ENCODE results near the gene TRPM2.

Gene TRPM2

GRCh38 chr21:44436111-44436611, 82.7 kb downstream of the TRPM2 start:
- no peaks in the 10 kb centered on the region for H3K27me3 ChIP-seq (ENCODE audit: control insufficient read depth, insufficient read depth, low read length)
- no peak overlapping the region for H2AFZ ChIP-seq

GRCh38 chr21:44436958-44437357, 83.5 kb downstream of the TRPM2 start:
- H3K27me3 ChIP-seq (ENCODE audit: control insufficient read depth, insufficient read depth, low read length), result no peaks in the 10 kb centered on the region
- no peak for TF ChIP-seq CTCF (IDR thresholded peaks at IDR 0.05)
- H3K4me1 ChIP-seq, result no peaks in the 10 kb centered on the region
- H3K79me2 ChIP-seq, result no peaks in the 10 kb centered on the region
- H3K9me3 ChIP-seq (ENCODE audit: control insufficient read depth, low read length), result no peaks in the 10 kb centered on the region
- H3K9ac ChIP-seq, result no peak overlapping the region
- no peak overlapping the region for H3K4me3 ChIP-seq (ENCODE audit: low read depth, low read length)
- no peak overlapping the region for H3K4me2 ChIP-seq (ENCODE audit: low read length)
- no peak overlapping the region for H2AFZ ChIP-seq
- no peaks in the 10 kb centered on the region for H3K36me3 ChIP-seq (ENCODE audit: control insufficient read depth, insufficient read depth, low read length)
- no peak overlapping the region for H3K27ac ChIP-seq

More at GRCh38 chr21:44436111-44436611, 82.7 kb downstream of the TRPM2 start:
- H3K79me2 ChIP-seq, result no peaks in the 10 kb centered on the region
- no peaks in the 10 kb centered on the region for H3K9me3 ChIP-seq (ENCODE audit: control insufficient read depth, low read length)
- no peak for TF ChIP-seq CTCF (IDR thresholded peaks at IDR 0.05)
- H3K4me2 ChIP-seq (ENCODE audit: low read length), result no peak overlapping the region
- H3K27ac ChIP-seq, result no peak overlapping the region
- no peak overlapping the region for H3K9ac ChIP-seq
- H3K36me3 ChIP-seq (ENCODE audit: control insufficient read depth, insufficient read depth, low read length), result no peaks in the 10 kb centered on the region
- H3K4me1 ChIP-seq, result no peaks in the 10 kb centered on the region
- H3K4me3 ChIP-seq (ENCODE audit: low read depth, low read length), result no peak overlapping the region

- H3K36me3 ChIP-seq (ENCODE audit: control insufficient read depth, insufficient read depth, low read length), result no peaks in the 10 kb centered on the region
- no peak overlapping the region for H3K27ac ChIP-seq
- no peak overlapping the region for H3K9ac ChIP-seq
- H3K4me1 ChIP-seq, result no peaks in the 10 kb centered on the region
- H3K9me3 ChIP-seq (ENCODE audit: control insufficient read depth, low read length), result no peaks in the 10 kb centered on the region
- H2AFZ ChIP-seq, result no peak overlapping the region
- H3K4me3 ChIP-seq (ENCODE audit: low read depth, low read length), result no peak overlapping the region
- H3K27me3 ChIP-seq (ENCODE audit: control insufficient read depth, insufficient read depth, low read length), result no peaks in the 10 kb centered on the region
- H3K4me2 ChIP-seq (ENCODE audit: low read length), result no peak overlapping the region
- TF ChIP-seq CTCF (IDR thresholded peaks at IDR 0.05), result no peak
- no peaks in the 10 kb centered on the region for H3K79me2 ChIP-seq
Observed at GRCh38 chr21:44437371-44437695, 83.9 kb downstream of the TRPM2 start.

GRCh38 chr21:44437696-44438431, 84.4 kb downstream of the TRPM2 start:
- Histone ChIP-seq H3K4me1 (no peaks in the 10 kb centered on the region), H3K4me3 (ENCODE audit: low read depth, low read length) (no peak overlapping the region), H3K27ac (no peak overlapping the region), H3K9me3 (ENCODE audit: control insufficient read depth, low read length) (no peaks in the 10 kb centered on the region), H3K4me2 (ENCODE audit: low read length) (no peak overlapping the region), H3K36me3 (ENCODE audit: control insufficient read depth, insufficient read depth, low read length) (no peaks in the 10 kb centered on the region), H3K9ac (no peak overlapping the region), H2AFZ (no peak overlapping the region), H3K27me3 (ENCODE audit: control insufficient read depth, insufficient read depth, low read length) (no peaks in the 10 kb centered on the region), H3K79me2 (no peaks in the 10 kb centered on the region)
- TF ChIP-seq CTCF (IDR thresholded peaks at IDR 0.05), result no peak
